AG09319 (cell line): Measurements from ENCODE around the gene RAD50.

Source experiments
- DNase-seq: peaks from one replicate; pipeline ENCODE4 v3.0.0-alpha.2; 2010; ENCODE audit warnings: low read depth; ENCODE audit errors: extremely low read depth
- TF ChIP-seq, protein P1 (sequence below): IDR thresholded peaks from 2 replicates; pipeline ENCODE4 v1.5.1; 2011; ENCODE audit warnings: low read depth, mild to moderate bottlenecking, inconsistent platforms, low read length, moderate library complexity

Gene RAD50

DNA sequence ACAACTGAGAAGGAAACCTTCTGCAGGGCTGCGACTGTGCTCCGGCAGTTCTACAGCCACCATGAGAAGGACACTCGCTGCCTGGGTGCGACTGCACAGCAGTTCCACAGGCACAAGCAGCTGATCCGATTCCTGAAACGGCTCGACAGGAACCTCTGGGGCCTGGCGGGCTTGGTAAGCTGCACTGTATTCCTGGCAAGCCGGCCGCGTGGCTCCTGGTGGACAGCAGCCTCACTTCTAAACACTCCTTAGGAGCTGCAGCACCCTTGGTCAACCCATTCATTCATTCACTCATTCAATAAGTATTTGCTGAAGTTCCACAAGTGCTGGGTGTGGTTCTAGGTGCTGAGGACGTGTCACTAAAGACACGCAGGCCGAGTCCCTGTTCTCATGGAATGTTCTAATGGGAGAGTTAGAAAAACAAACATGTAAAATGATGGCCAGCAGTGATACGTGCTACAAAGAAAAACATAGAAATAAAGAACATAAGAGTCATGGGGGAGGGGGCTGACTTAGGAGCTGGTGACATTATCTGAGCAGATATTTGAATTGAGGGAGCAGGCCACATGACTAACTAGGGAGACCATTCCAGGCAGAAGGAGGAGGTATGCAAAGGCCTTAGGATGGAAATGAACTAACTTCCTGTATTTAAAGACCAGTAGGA lies 123.1 kb downstream of the RAD50 start:
- no peak for DNase-seq
- TF ChIP-seq, protein P1, sequence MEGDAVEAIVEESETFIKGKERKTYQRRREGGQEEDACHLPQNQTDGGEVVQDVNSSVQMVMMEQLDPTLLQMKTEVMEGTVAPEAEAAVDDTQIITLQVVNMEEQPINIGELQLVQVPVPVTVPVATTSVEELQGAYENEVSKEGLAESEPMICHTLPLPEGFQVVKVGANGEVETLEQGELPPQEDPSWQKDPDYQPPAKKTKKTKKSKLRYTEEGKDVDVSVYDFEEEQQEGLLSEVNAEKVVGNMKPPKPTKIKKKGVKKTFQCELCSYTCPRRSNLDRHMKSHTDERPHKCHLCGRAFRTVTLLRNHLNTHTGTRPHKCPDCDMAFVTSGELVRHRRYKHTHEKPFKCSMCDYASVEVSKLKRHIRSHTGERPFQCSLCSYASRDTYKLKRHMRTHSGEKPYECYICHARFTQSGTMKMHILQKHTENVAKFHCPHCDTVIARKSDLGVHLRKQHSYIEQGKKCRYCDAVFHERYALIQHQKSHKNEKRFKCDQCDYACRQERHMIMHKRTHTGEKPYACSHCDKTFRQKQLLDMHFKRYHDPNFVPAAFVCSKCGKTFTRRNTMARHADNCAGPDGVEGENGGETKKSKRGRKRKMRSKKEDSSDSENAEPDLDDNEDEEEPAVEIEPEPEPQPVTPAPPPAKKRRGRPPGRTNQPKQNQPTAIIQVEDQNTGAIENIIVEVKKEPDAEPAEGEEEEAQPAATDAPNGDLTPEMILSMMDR = no peak

DNA sequence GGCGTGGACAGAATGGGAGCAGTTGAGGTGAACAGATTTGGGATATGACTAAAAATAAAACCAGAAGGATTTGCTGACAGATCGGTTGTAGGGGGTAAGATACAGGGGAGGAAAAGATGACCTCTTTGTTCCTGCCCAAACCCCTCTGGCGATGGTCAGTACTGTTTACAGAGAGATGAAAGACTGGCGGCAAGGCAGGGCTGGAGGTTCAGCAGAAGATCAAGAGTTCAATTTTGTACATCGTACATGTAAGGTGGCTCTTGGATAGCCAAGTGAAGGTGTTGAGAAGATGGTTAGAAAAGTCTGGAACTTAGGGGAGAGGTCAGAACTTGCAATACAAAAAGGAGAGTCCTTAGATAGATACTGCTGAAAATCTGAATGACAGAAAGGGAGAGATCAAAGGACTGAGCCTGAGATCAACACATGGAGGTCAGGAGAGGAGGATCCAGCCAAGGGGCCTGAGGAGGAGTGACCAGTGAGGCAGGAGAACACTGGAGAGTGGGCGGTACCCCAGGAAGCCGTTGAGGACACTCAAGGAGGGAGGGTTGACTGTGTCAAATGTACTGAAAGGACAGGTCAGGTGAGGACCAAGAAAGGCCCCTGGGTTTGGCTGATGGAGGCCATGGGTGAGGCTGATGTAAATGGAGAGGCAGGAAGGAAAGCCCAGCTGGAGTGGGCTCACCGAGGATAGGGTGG lies 124.2 kb downstream of the RAD50 start:
- TF ChIP-seq, protein P1 = no peak
- DNase-seq = no peak

DNA sequence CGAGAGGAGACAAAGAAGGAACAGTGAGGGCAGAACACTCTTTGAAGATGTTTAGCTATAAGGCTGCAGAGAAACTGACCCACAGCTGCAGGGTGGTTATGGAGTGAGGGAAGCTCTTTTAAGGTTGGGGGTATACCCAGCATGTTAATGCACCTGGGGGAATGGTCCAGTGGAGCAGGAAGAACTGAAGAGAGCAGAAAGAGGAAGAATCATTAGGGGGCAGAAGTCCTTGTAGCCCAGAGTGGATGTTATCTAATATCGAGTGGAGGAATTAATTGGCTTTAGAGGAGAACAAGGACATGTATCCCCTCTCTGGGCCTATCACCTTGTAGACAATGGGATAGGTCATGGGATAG lies 124.7 kb downstream of the RAD50 start:
- no peak for DNase-seq
- TF ChIP-seq, protein P1 = no peak

DNA sequence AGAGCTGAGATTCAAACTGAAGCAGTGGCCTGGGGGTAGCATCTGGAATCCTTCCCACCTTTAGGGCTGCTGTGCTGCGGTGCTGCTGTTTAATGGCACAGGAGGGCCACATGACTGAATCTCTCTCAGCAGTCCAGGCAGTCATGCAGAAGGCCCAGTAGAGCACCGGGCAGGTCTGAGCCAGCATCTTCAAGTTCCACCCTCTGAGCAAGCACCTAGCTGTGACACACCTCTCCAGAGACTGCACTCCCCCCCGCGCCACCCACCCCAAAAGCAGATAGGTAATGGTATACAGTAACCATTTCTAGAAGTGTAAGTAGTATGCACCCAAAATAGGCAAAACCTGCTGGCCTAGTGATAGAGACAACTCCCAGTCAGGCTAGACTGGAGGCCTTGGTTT lies 125.2 kb downstream of the RAD50 start:
- TF ChIP-seq, protein P1 = no peak
- no peak for DNase-seq

DNA sequence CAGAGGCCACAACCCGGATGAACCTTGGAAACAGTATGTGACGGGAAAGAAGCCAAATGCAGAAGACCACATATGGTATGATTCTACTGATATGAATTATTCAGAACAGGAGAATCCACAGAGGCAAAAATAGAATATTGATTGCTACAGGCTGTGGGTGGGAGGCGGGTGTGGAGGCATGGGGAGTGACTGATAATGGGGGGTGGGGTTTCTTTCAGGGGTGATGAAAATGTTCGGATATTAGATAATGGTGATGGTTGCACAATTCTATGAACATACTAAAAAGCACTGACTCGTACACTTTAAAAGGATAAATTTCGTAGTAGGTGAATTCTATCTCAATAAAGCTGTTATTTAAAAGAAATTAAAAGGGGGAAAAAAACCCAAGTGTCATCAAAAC lies 127.7 kb downstream of the RAD50 start:
- no peak for DNase-seq
- TF ChIP-seq, protein P1 = no peak

DNA sequence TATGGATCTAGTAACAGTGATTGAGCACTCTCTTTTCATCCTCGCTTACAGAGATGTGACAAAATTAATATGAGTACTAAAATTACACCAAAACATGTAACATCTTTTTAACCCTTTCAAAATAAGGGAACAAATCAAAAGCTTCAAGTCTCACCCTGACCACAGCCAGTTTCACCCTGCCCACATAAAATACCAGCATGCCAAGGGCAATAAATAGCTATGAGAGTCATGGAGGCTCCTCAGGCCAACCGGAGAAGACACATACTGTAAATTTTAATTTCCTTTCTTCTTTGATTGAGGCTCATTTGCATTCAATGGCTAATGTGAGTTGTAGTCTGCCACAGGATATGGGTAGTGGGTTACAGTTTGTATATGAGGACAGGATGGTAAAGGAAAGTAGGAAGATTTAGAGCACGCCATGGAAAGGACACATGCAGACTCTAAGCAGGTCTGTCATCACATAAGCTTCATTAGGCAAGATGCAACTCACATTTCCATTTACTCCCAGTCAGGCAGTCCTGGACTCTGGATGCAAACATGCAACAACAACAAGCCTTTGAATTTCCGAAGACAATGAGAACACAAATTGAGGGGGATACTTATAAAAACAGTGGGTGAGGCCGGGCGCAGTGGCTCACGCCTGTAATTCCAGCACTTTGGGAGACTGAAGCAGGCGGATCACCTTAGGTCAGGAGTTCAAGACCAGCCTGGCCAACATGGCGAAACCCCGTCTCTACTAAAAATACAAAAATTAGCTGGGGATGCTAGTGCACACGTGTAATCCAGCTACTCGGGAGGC lies 128.3 kb downstream of the RAD50 start:
- TF ChIP-seq, protein P1 = no peak
- DNase-seq = no peak

DNA sequence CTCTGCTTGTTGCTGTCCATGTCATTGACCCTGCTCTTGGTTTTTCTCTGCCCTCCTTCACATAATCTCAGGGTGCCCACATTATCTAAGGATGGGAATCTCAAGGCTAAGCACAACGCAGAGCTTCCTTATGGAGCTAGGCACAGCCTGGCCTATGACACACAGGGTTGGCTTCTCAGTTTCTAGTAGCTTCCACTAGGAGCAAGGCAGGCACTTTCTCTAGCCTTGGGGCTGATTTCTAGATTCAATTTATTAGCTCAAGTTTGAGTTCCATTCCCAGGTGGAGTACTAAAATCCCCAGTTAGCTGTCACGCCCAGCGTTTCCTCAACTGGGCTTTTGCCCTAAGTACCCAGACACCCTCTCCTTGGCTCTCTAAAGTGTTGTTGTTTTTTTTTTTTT lies 129.4 kb downstream of the RAD50 start:
- TF ChIP-seq, protein P1 = no peak
- no peak for DNase-seq
